ENCODE data around the gene NBAS.

NBAS gene

GRCh38 chr2:15605721-15606120, 44.6 kb upstream of the NBAS start:
- Histone ChIP-seq H3K27ac (ENCODE audit: low read depth, low read length, poor library complexity, severe bottlenecking) (no peak overlapping the region), H3K4me1 (ENCODE audit: insufficient read depth, low read length, severe bottlenecking) (no peaks in the 10 kb centered on the region), H3K9ac (ENCODE audit: low read length) (no peak overlapping the region), H3K4me3 (ENCODE audit: low read depth, low read length, poor library complexity, severe bottlenecking) (no peak overlapping the region), H3K9me2 (ENCODE audit: low read depth, low read length) (no peaks in the 10 kb centered on the region), H3K79me2 (ENCODE audit: insufficient read depth, low read length) (no peaks in the 10 kb centered on the region), H3K4me2 (ENCODE audit: low read length) (no peak overlapping the region), H3K36me3 (ENCODE audit: insufficient read depth, low read length) (peaks cover 98% of the 10 kb centered on the region), H2AFZ (ENCODE audit: low read length) (no peak overlapping the region), H3K9me3 (ENCODE audit: low read length) (no peaks in the 10 kb centered on the region), H3F3A (ENCODE audit: insufficient read depth, low read length) (no peaks in the 10 kb centered on the region), H4K20me1 (ENCODE audit: insufficient read depth, low read length) (no peaks in the 10 kb centered on the region), H3K27me3 (ENCODE audit: insufficient read depth, low read length) (no peaks in the 10 kb centered on the region)
- no peak for TF ChIP-seq CTCF (IDR thresholded peaks at IDR 0.05; ENCODE audit: low read length)
- TF ChIP-seq EZH2 (IDR thresholded peaks at IDR 0.05; ENCODE audit: borderline replicate concordance, low read length) = no peak

GRCh38 chr2:15603948-15604347, 42.8 kb upstream of the NBAS start:
- peaks cover 98% of the 10 kb centered on the region for H3K36me3 ChIP-seq (ENCODE audit: insufficient read depth, low read length)
- no peak overlapping the region for H3K4me2 ChIP-seq (ENCODE audit: low read length)
- no peaks in the 10 kb centered on the region for H4K20me1 ChIP-seq (ENCODE audit: insufficient read depth, low read length)
- no peak overlapping the region for H2AFZ ChIP-seq (ENCODE audit: low read length)
- H3K4me1 ChIP-seq (ENCODE audit: insufficient read depth, low read length, severe bottlenecking) = no peaks in the 10 kb centered on the region
- H3K9ac ChIP-seq (ENCODE audit: low read length) = no peak overlapping the region
- no peaks in the 10 kb centered on the region for H3K9me3 ChIP-seq (ENCODE audit: low read length)
- H3K9me2 ChIP-seq (ENCODE audit: low read depth, low read length) = no peaks in the 10 kb centered on the region
- TF ChIP-seq CTCF (IDR thresholded peaks at IDR 0.05; ENCODE audit: low read length) (no peak), EZH2 (IDR thresholded peaks at IDR 0.05; ENCODE audit: borderline replicate concordance, low read length) (no peak)
- H3K79me2 ChIP-seq (ENCODE audit: insufficient read depth, low read length) = no peaks in the 10 kb centered on the region
- no peak overlapping the region for H3K4me3 ChIP-seq (ENCODE audit: low read depth, low read length, poor library complexity, severe bottlenecking)
- no peaks in the 10 kb centered on the region for H3K27me3 ChIP-seq (ENCODE audit: insufficient read depth, low read length)
- H3K27ac ChIP-seq (ENCODE audit: low read depth, low read length, poor library complexity, severe bottlenecking) = no peak overlapping the region
- no peaks in the 10 kb centered on the region for H3F3A ChIP-seq (ENCODE audit: insufficient read depth, low read length)

- Histone ChIP-seq H4K20me1 (ENCODE audit: insufficient read depth, low read length) (no peaks in the 10 kb centered on the region), H3K9me3 (ENCODE audit: low read length) (no peaks in the 10 kb centered on the region), H3K9me2 (ENCODE audit: low read depth, low read length) (no peaks in the 10 kb centered on the region), H3K79me2 (ENCODE audit: insufficient read depth, low read length) (no peaks in the 10 kb centered on the region), H2AFZ (ENCODE audit: low read length) (no peak overlapping the region), H3K9ac (ENCODE audit: low read length) (no peak overlapping the region), H3K27me3 (ENCODE audit: insufficient read depth, low read length) (no peaks in the 10 kb centered on the region), H3K4me1 (ENCODE audit: insufficient read depth, low read length, severe bottlenecking) (no peaks in the 10 kb centered on the region), H3K4me3 (ENCODE audit: low read depth, low read length, poor library complexity, severe bottlenecking) (no peak overlapping the region), H3K27ac (ENCODE audit: low read depth, low read length, poor library complexity, severe bottlenecking) (no peak overlapping the region), H3F3A (ENCODE audit: insufficient read depth, low read length) (no peaks in the 10 kb centered on the region), H3K4me2 (ENCODE audit: low read length) (no peak overlapping the region), H3K36me3 (ENCODE audit: insufficient read depth, low read length) (peaks cover 98% of the 10 kb centered on the region)
- TF ChIP-seq EZH2 (IDR thresholded peaks at IDR 0.05; ENCODE audit: borderline replicate concordance, low read length) (no peak), CTCF (IDR thresholded peaks at IDR 0.05; ENCODE audit: low read length) (no peak)
These were observed 42.1 kb upstream of the NBAS start for GRCh38 chr2:15603044-15603765.

Data from OCI-LY1 (cell line).